Measurements from ENCODE around the gene FARS2.

DNA sequence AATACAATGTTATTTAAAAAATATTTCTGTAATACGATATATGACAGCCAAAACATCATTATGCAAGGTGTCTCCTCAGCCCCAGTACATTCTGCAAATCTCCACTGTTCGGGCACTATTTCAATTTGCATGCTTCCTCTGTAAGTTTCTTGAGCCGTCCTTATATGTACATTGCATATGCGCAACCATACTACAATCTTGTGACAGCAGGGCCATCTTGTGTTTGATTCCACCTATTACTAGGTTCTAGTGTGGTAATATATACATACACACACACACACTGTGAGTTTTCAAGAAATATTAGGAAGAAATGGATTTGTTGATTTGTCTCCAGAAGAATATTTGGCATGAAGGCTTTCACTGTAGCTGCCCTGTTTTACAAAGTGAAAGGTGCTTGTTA is 10.4 kb upstream of the FARS2 start:
- no peak for TF ChIP-seq EP300 (IDR thresholded peaks at IDR 0.05)
- TF ChIP-seq, protein P1, sequence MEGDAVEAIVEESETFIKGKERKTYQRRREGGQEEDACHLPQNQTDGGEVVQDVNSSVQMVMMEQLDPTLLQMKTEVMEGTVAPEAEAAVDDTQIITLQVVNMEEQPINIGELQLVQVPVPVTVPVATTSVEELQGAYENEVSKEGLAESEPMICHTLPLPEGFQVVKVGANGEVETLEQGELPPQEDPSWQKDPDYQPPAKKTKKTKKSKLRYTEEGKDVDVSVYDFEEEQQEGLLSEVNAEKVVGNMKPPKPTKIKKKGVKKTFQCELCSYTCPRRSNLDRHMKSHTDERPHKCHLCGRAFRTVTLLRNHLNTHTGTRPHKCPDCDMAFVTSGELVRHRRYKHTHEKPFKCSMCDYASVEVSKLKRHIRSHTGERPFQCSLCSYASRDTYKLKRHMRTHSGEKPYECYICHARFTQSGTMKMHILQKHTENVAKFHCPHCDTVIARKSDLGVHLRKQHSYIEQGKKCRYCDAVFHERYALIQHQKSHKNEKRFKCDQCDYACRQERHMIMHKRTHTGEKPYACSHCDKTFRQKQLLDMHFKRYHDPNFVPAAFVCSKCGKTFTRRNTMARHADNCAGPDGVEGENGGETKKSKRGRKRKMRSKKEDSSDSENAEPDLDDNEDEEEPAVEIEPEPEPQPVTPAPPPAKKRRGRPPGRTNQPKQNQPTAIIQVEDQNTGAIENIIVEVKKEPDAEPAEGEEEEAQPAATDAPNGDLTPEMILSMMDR (IDR thresholded peaks at IDR 0.05) = no peak
